NCI-H526 treated with DMSO at 0.1 percent for 48 hours (cell line): Measurements from ENCODE around the gene ABO.
A peak's percentile ranks its signal among the peaks of the same experiment; 100 is the strongest.
"Not testable (repeated sequence)": the region's sequence is repeated elsewhere in the genome, so short reads cannot be mapped to it uniquely, and the experiment has no call there.

ENCODE experiments used
- DNase-seq: peaks from one replicate; lab custom pipeline; 2025; lab: John Stamatoyannopoulos, UW

ABO gene

DNA sequence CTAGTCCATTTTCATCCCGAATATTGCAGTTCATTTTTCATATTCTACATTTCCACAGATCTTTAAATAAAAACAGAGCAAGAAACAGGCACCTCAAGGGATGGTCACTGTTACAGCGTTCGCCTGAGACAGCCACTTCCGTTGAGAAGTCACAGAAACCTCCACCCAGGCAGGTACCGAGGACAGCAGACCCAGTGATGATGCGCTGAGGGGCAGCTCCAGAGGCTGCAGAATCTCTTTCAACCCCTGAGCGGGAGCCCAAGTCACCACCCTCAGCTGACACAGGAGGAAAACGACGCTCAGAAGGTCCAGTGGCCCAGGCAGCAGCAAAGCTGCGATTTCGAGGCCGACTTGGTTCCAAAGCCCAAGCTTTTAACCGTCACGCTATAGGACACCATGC lies 32.8 kb downstream of the ABO start:
- no peak for DNase-seq

DNA sequence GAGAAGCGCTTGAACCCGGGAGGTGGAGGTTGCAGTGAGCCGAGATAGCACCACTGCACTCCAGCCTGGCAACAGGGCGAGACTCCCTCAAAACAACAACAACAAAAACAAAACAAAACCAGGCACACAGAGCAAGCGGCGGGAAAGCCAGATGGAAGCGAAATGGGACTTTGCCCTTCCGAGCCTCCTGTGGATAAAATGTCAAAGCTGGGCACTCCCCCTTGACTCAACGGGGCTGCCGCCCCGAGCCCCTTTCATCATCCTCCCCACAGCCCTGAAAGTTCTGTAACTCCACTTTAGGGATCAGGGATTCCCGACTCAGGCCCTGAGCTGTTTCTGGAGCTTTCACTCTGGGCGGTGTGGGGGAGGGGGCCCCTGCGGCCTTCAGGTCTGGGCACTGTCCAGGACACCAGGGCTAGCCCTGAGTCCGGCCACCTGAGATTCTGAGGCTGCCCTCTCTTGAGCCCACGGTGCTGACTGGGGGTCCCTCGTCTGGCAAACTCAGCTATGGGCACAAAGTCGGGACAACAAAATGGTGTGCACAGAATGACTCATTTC lies 35.4 kb downstream of the ABO start:
- no peak for DNase-seq

DNA sequence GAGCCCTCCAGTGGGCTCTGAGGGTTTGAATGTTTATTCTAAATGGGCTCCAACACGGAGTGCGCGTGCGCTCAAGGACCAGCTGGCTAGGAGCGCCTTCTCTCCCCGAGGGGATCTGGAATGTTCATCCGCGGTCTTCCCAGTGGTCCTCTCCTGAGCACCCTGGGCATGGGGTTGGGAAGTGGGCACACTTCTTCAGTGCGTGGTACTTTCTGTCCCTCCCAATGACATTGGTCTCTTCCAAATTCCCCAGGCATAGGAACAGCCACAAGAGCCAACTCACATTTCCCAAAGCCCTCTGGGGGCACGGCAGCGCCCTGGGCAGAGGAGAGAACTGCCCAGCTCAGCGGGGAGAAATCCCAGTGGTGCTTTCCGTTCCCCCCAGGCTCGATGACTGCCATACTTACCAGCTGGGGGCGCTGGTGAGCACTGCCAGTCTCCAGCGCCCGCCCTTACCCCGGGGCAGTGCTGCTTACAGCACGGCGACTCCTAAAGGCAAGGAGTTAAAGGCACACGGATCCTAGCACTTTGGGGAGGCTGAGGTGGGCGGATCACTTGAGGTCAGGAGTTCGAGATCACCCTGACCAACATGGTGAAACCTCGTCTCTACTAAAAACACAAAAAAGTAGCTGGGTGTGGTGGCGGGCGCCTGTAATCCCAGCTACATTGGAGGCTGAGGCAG lies 36.0 kb downstream of the ABO start:
- peak; percentile 2 for DNase-seq

DNA sequence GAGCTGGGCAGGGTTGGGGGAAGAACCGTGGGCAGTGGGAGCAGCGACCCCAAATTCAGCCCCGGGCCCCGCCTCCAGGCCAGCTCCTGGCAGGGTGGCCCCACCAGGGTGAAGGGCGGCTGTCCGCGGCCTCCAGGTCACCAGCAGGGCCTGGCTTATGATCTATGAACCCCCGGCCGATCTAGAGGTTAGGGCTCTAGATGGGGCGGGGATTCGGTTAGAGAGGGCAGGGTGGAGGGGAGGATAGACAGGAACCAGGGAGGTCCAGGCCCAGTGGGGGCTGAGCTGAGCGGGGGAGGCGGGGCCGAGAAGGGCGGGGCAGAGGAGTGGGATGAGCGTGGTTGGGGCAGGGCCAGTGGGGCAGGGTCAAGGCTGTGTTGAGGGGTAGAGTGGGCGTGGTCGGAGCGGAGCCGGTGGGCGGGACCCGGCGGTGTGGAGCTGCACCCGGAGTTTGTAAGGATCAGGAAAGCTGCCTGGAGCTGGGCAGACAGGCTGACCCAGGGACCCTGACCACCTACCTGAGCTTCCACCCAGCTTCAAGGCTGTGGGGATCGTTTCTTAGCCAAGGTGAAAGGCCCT lies 36.6 kb downstream of the ABO start:
- no peak for DNase-seq

DNA sequence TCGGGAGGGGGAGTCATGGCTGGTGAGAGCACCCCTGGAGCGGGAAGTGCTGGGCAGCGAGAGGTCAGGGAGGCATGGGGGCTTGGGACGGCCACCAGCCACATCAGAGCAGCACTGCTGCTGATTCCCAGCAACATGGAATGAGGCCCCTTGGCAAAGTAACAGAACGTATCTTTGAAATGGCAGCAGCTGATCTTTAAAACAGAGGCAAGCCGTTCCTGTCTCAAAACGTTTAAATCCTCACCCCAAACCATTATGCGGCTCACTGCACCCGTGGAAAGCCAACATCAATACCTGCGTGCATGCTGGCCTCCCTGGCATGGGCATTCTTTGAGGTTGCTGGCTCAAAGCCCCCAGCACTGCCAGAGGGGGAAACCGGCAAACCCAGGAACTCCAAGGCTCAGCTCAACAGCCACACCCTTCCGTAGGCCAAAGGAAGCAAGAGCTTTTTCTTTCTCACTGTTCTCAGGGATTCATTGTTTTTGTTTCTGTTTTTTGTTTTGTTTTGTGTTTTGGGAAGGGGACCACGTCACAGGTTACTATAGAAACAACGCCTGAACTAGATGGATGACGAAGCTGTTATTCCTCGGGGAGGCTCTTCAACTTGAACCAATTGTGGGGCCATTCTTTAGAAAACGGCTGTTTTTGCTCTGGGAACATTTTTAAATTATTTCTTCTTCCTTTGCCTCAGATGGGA lies 37.8 kb downstream of the ABO start:
- DNase-seq = no peak

DNA sequence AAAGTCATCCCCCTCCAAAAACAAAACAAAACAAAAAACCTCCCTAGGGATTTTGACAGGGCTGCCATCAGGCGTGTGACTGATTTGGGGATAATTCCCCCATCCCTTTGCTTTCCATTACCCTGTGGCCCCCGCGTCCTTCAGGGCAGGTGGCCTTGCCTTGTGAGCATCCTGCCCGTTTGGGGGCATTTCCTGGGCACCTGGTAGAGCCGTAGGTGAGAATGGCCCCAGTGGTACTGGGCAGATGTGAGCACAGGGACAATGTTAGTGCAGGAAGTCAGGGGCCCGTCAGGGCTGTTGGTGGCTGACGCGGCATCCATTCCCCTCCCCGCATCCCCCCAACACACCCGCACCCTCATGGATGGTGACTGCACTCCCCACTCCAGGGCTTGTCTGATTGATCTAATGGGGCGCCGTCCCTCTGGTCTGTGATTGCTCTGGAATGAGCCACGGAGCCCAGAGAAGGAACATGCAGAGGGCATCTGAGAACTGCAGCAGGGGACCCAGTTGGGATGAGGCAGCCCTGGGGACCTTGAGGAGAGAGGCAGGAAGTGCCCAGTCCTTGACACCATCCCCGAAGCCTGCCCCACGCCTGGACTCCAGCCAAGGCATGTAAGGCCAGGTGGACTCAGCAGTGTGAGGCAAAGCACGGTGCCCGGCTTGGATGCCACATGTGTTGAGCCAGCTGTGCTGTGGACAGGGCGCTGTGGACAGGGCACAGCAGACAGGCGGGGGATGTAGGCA lies 38.5 kb downstream of the ABO start:
- not testable (repeated sequence) for DNase-seq

DNA sequence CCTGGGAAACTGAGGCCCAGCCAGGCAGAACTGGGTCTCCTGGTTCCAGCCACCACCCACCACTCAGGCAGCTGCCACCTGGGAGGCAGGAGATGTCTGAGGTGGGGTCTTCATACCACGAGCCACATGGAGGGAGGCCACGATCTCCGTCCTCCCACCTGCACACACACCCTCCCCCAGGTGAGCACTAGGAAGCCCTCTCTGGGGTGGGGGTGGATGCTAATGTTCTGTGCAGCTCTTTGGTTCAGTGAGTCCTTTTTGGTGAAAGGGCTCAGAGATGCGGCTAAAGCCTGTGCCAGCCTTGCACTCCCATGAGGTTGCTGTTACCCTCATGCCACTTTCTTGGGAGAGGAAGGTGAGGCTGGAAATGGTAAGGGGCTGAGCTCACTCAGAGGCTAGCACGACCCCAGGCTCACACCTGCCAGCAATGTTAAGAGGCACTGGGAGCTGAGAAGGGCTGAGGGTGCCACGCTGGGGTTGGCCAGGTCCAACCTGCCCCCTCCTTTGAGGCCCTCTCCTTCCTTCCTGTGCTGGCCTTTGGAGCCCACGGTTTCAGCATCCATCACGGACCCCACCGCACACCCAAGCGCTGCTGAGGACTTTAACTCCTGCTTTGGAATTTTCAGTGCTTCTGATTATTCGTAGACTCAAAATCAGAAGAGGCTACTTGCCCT lies 39.3 kb downstream of the ABO start:
- DNase-seq = no peak

DNA sequence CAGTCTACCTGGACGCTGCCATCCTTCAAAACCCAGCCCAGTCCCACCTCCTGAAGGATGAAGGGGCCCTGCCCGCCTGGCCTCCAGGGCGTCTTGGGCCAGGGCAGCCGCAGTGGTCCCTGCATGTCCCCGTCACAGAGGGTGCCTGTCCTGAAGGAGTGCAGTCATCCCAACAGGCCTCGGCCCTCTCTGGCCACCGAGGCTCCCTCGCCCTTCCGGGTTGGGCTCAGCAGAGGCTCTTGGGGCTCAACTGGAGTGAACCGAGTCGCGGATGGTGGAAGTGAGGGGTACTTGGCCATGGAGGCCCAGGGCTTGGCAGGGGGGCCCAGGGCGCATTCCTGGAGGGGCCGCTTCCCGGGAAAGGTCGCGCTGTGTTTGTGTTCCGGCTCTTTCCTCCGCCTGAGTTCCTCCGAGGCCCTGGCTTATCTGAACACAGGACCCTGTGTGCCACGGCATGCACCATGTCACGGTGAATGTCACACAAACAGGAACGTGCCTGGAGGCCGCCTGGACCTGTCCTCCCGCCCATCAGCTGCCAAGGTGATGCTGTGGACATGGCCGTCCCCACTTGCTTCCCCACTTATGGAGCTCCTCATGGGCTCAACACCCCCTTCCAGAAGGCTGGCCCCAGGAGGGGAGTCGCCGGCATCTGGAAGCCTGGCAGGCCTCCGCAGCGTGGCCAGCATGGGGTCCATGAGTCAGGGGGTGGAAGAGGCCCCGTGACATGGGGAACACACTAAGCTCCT lies 40.3 kb downstream of the ABO start:
- no peak for DNase-seq

DNA sequence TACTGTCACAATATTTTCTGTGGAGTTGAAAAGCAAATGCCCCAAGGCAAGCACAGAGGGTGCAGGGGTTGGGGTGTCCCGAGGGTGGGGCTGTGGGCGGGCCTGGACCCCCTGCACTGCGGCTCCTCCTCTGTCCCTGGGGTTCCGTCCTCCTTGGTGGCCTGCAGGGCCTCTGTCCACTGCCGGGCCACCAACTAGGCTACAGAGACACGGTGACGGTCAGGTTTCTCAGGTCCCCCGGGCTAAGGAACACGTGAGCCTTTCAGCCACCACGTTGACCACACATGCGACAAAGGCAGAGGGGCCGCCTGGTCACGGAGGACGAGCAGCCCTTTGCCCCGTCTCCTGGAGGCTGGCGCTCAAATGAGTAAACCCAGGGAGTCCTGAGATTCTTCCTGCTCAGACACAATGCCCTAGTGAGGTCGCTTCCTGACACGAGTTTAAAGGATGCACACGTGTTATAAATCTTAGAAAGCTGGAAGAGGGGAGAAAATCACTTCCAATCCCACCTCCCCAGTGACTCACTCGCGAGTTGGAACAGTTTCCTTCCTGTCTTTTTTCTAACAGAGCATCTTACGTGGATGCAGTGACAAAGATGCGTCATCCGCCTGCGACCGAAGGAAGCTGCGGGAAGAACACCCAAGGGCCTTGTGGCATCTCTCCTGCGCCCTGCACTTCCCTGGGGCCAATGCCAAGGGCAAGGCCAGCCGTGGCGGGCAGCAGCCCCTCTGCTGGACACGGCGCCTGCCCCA lies 41.1 kb downstream of the ABO start:
- no peak for DNase-seq

DNA sequence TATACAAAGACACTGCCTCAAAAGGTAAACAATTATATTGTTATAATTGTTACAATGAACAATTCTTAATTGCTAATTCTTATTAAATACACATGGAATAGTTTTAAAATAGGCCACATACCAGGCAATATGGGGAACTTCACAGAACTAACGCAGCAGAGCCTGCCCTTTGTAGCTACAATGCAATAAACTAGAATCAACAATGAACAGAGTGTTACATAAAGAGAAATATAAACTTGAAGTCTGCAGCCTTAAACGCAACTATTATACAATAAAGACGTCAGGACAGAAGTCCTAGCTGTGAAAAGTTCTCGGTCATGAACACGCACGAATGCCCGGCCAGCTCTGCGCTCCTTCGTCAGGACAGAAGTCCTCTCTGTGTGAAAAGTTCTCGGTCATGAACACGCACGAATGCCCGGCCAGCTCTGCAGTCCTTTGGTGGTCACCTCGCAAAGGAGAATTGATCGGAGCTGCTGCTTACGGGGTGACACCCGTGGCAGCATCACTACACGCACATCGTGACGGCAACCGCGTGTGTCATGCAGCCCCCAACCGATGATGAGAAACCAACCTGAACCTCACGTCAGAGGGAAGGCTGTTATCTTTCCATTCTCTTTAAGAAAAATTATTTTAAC lies 43.0 kb downstream of the ABO start:
- DNase-seq = not testable (repeated sequence)

DNA sequence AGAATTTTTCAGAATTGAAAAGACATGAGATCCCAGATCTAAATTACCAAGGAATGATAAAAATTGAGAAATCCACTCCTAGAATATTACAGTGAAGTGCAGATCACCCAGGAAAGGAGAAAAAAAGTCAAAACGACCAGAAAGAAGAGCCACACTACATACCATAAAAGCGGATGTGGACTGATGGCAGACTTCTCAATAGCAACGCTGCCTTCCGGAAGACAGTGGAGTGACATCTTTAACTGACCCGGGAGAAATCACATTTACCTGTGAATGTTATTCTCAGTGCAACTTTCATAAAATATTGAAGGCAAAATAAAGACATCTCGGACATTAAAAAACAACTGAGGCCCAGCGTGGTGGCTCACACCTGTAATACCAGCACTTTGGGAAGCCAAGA lies 44.5 kb downstream of the ABO start:
- DNase-seq = not testable (repeated sequence)

DNA sequence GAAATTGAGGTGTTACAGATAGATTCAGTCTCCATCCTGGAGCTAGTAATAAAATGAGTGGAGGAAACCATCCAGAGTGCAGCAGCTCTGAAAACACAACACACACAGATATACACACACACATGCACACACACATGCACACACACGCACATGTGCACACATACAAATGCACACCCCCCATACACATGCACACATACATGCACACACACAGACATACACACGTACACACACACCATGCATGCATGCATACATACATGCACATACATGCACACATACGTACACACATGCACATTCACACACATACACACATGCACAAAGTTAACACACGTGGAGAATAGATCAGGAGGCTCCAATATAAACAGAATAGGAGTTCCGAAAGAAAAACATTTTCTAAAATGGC lies 44.9 kb downstream of the ABO start:
- DNase-seq = no peak

DNA sequence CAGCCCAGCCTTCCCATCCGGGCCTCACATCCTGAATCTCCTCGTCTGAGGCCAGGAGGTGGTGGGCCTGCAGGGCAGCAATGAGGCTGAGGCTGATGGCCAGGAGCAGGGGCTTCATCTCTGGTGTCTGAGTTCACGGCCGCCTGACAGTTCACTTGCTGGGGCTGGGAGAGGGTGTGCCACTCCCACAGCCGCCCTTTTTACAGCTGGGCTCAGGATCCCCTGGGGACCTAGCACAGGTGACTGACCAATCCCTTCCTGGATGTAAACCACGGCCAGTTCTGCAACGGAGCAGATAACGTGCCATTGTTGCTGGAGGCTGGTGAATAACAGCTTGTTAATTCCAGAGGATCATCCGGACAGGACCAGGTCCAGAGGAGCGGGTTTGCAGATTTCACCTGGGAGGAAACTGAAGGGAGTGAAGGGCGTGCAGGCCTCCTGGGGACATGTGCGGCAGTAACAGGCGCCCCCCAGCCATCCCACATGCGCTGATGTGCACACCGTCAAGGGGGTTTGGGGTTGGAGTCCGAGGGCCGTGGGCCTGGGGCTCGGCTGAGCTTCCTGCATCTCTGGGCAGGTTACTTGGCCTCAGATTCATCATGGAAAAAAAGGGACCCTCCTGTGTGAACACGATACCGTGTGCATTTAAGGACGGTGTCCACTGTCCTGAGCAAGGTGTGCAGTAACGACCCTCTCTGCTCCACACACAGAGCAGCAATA lies 46.4 kb downstream of the ABO start:
- DNase-seq = peak; percentile 41

DNA sequence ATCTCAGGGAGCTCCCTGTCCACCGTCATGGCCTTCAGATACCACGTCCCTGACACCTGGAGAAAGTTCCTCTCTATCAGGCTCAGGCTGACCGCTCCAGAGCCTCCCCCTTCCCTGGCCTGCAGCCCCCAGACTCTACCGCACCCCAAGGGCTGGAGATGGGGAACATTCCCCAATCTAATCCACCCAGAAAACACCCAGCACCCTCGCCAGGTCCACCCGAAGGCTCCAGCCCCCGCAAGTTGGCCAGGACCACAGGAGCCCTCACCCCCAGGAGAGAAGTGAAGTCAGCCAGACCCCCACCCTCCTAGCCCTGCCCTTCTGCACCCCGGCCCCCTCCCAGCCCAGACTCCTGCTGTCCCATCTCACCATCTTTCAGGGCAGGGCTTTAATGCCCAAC lies 47.0 kb downstream of the ABO start:
- not testable (repeated sequence) for DNase-seq

DNA sequence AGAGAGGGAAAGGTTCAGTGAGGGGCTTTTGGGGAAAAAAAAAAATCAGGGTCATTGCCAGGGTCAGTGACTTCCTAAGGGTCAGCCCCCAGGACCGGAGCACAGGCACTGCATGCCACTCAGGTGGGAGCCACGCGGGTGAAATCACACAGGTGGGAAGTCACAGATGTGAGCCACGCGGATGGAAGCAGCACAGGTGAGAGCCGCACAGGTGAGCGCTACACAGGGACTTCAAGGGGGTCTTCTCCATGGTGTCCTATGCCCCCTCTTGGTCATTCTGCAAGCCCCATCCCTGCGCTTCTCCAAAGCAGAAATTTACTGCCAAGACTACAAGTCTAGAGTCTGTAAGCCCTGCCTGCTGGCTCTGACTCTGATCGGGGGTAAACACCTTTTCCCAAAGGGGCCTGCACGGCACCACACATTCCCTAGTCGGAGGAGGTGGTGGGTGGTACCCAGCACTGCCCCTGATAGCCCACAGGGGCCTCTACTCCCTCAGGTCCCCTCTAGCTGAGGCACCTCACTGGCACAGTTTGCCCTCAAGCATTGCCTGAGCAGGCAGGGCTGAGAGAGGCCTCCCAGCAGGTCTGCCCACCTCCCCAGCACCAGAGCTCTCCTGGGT lies 47.6 kb downstream of the ABO start:
- no peak for DNase-seq

DNA sequence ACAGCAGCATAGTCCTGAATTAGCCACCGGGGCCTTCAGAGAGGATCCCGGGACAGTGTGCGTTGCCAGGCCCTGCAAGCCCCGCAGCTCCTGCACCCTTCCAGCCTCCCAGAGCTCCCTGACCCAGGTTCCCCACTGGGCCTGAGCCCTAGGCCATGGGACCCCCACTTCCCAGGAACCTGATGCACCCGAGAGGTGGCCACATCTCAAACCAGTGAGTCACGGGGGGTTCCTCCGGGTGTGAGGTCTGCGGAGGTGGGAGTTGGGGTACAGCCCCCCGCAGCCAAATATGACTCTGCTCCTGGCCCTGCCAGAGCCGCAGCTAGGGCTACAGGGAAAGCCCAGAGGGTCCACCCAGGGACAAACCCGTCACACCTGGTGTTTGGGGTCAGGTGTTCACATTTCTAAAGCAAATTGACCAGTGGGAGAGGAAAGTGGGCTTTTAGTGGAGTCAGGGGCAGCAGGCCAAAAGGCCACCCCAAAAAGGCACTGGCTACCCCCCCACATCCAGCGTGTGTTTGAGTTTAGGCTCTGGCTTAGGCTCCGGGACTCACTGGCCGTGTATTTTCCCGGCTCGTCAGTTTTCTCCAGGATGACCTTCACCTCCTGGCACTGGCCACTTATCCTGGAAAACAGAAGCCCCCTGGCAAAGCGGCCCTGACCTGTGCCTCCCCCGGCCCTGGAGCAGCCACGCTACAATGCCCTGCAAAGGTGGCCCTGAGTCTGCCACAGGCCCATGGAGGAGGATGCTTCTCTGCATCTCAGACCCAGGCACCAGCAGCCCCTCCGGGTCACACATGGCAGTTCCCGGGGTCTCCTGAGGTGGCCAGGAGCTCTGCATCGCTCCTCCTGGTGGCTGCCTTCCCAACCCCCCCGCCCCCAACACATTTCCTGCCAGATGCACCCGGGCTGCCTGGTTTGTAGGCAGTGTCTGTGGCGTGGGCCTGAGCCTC lies 48.5 kb downstream of the ABO start:
- DNase-seq = no peak

DNA sequence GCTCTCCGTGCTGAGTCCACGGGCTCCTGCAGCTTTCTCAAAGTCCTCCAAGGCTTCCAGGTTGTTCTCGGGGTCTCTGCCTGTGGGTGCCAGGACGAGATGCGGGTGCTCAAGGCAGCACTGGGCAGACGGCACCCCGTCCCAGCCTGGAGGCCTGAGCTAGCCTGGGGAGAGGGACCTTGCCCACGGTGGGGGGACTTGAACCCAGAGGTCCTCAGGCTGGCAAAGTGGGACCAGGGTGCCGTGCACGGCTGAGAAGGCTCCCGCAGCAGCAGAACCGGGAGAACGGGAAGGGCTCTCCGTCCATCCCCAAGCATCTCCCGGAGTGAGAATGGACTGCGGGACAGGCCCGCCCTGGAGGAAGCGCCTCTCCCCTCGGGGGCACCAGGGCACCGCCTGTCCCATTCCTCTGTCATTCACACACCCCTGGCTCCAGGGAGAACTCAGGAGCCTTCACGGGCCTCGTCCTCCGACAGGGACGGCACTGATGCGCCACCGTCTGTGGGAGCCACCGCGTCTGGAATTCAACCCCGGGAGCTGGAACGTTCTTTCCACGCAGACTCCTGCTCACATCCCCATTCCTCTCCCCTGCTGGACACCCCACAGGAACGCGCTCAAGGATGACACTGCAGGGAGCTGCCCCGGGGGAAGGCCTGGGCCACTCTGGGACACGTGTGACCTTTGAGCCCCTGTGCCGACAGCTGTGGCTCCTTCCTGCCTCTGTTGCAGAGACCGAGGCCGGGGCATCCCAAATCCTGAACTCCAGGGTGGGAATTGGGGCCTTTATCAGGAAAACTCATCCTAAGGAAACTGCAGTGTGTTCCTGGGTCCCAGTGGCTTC lies 49.6 kb downstream of the ABO start:
- no peak for DNase-seq
